Activated naive CD8-positive, alpha-beta T cell treated with anti-CD3 and anti-CD28 coated beads, Interleukin-2, amount 10 ng/mL, durations not matched to agents 7 days and 5 days (primary cell): ENCODE data around the gene PKDREJ. TPM values are rescaled to one million over a fixed set of nuclear protein-coding genes. Genes with fewer than 3 reads are reported as not detected.

ENCODE experiments used
- ATAC-seq: fragments of 150-1000 bp; cut with Tn5 transposase; one replicate; pipeline ENCODE4 v1.10.0; 2021; ENCODE audit warnings: low read depth, moderate library complexity
- POLR2A ChIA-PET: fragments of 350-600 bp; sonication (Branson Sonifier 250); formaldehyde crosslinking; loops from one replicate; lab custom pipeline; 2021; ENCODE audit warnings: antibody characterized with exemption; lab: Charles Lee
- DNase-seq: peaks from one replicate; pipeline ENCODE4 v3.0.0; 2021
- H3K27ac Mint-ChIP-seq: one replicate; pipeline ENCODE4 v1.8.0; 2022; ENCODE audit warnings: mild to moderate bottlenecking, mixed read lengths
- H3K27me3 Mint-ChIP-seq: one replicate; pipeline ENCODE4 v1.8.0; 2022; ENCODE audit warnings: mild to moderate bottlenecking, moderate library complexity, mixed read lengths
- H3K36me3 Mint-ChIP-seq: one replicate; pipeline ENCODE4 v1.8.0; 2021; ENCODE audit warnings: mild to moderate bottlenecking, mixed read lengths
- H3K4me1 Mint-ChIP-seq: one replicate; pipeline ENCODE4 v1.8.0; 2021; ENCODE audit warnings: mixed read lengths
- H3K4me3 Mint-ChIP-seq: one replicate; pipeline ENCODE4 v1.8.0; 2022; ENCODE audit warnings: mild to moderate bottlenecking, moderate library complexity, mixed read lengths
- H3K9me3 Mint-ChIP-seq: one replicate; pipeline ENCODE4 v1.8.0; 2021; ENCODE audit warnings: mixed read lengths
- total RNA-seq, 2 experiments: library from RNA; stranded (reverse); gene quantifications; one replicate each; pipeline ENCODE4 v1.2.3, GENCODE V29; 2021

The PKDREJ gene
- total RNA-seq, 2 experiments from 2014 or later = not detected

GRCh38 chr22:46250783-46251125, 12.4 kb downstream of the PKDREJ start:
- ATAC-seq (peak; percentile 1), DNase-seq (no peak)
- POLR2A ChIA-PET = interaction anchor here (0.8 to 1.5 kb wide), 11 partner anchors 11 to 101 kb away, joined by 3 to 12 read pairs (median 7); partner anchors contain the start of genes GTSE1, TRMU and TTC38
- H3K9me3 Mint-ChIP-seq = no peaks in the 10 kb centered on the region
- H3K27me3 Mint-ChIP-seq = no peaks in the 10 kb centered on the region
- H3K4me3 Mint-ChIP-seq = peak overlapping the region; percentile 85
- peak overlapping the region; percentile 86 for H3K27ac Mint-ChIP-seq
- peaks cover 21% of the 10 kb centered on the region for H3K4me1 Mint-ChIP-seq
- no peaks in the 10 kb centered on the region for H3K36me3 Mint-ChIP-seq

GRCh38 chr22:46250035-46250782, 12.9 kb downstream of the PKDREJ start, which contains the start of gene CDPF1:
TSS of gene CDPF1 (minus strand) at chr22:46250293. CDS start at chr22:46248284, 2,009 bp downstream.
- peak within 1 kb of the TSS; percentile 85 for H3K4me3 Mint-ChIP-seq
- no peaks in the 10 kb centered on the region for H3K27me3 Mint-ChIP-seq
- H3K4me1 Mint-ChIP-seq = peaks cover 21% of the 10 kb centered on the region
- no peaks in the 10 kb centered on the region for H3K9me3 Mint-ChIP-seq
- POLR2A ChIA-PET = interaction anchor here (0.7 to 1.5 kb wide), 12 partner anchors 10 to 101 kb away, joined by 3 to 12 read pairs (median 6); partner anchors contain the start of genes GTSE1, TRMU and TTC38
- H3K36me3 Mint-ChIP-seq = no peaks in the 10 kb centered on the region
- peak within 1 kb of the TSS; percentile 86 for H3K27ac Mint-ChIP-seq
- ATAC-seq = peak; percentile 92
- DNase-seq = peak; percentile 93

GRCh38 chr22:46247443-46247975, 15.6 kb downstream of the PKDREJ start:
- no peaks in the 10 kb centered on the region for H3K27me3 Mint-ChIP-seq
- H3K9me3 Mint-ChIP-seq = no peaks in the 10 kb centered on the region
- peaks cover 14% of the 10 kb centered on the region for H3K4me1 Mint-ChIP-seq
- ATAC-seq = no peak
- peaks cover 6% of the 10 kb centered on the region for H3K36me3 Mint-ChIP-seq
- H3K27ac Mint-ChIP-seq = no peak overlapping the region
- no peak for DNase-seq
- H3K4me3 Mint-ChIP-seq = no peak overlapping the region
- POLR2A ChIA-PET = interaction anchor here (0.8 to 1.1 kb wide), 2 partner anchors 49 to 96 kb away, joined by 4 to 6 read pairs; partner anchors contain the start of genes GTSE1 and PPARA

- H3K27ac Mint-ChIP-seq = no peak overlapping the region
- POLR2A ChIA-PET = no interaction called here
- peaks cover 8% of the 10 kb centered on the region for H3K4me1 Mint-ChIP-seq
- H3K4me3 Mint-ChIP-seq = no peak overlapping the region
- DNase-seq (no peak), ATAC-seq (no peak)
- H3K36me3 Mint-ChIP-seq = peaks cover 6% of the 10 kb centered on the region
- H3K9me3 Mint-ChIP-seq = no peaks in the 10 kb centered on the region
- H3K27me3 Mint-ChIP-seq = no peaks in the 10 kb centered on the region
These were observed 17.0 kb downstream of the PKDREJ start for GRCh38 chr22:46246178-46246577.

- POLR2A ChIA-PET = no interaction called here
- ATAC-seq (no peak), DNase-seq (no peak)
- H3K27ac Mint-ChIP-seq = no peak overlapping the region
- no peaks in the 10 kb centered on the region for H3K27me3 Mint-ChIP-seq
- no peak overlapping the region for H3K4me3 Mint-ChIP-seq
- peaks cover 9% of the 10 kb centered on the region for H3K36me3 Mint-ChIP-seq
- no peaks in the 10 kb centered on the region for H3K9me3 Mint-ChIP-seq
- peaks cover 12% of the 10 kb centered on the region for H3K4me1 Mint-ChIP-seq
These were observed 17.6 kb downstream of the PKDREJ start for GRCh38 chr22:46245511-46245910.

GRCh38 chr22:46244771-46245170, 18.4 kb downstream of the PKDREJ start:
- Mint-ChIP-seq H3K36me3 (peaks cover 9% of the 10 kb centered on the region), H3K9me3 (no peaks in the 10 kb centered on the region), H3K4me1 (peaks cover 20% of the 10 kb centered on the region), H3K27me3 (no peaks in the 10 kb centered on the region), H3K27ac (no peak overlapping the region), H3K4me3 (no peak overlapping the region)
- DNase-seq (no peak), ATAC-seq (no peak)
- POLR2A ChIA-PET = interaction anchor here (0.6 to 1.0 kb wide), 2 partner anchors 41 to 51 kb away, joined by 3 read pairs; no protein-coding TSS in a partner anchor

- no peak for ATAC-seq
- Mint-ChIP-seq H3K4me1 (peaks cover 21% of the 10 kb centered on the region), H3K27ac (no peak overlapping the region), H3K27me3 (no peaks in the 10 kb centered on the region), H3K36me3 (peaks cover 23% of the 10 kb centered on the region), H3K9me3 (peaks cover 3% of the 10 kb centered on the region), H3K4me3 (no peak overlapping the region)
- POLR2A ChIA-PET = interaction anchor here (0.7 kb wide), 1 partner anchor 90 kb away, joined by 7 read pairs; no protein-coding TSS in a partner anchor
- DNase-seq = no peak
These were observed 21.1 kb downstream of the PKDREJ start for GRCh38 chr22:46242076-46242475.

- no peak overlapping the region for H3K27ac Mint-ChIP-seq
These were observed 21.6 kb downstream of the PKDREJ start for GRCh38 chr22:46241396-46242007.

GRCh38 chr22:46240907-46241306, 22.2 kb downstream of the PKDREJ start:
- peaks cover 27% of the 10 kb centered on the region for H3K36me3 Mint-ChIP-seq
- no peak overlapping the region for H3K27ac Mint-ChIP-seq
- no peak overlapping the region for H3K4me3 Mint-ChIP-seq
- H3K27me3 Mint-ChIP-seq = no peaks in the 10 kb centered on the region
- POLR2A ChIA-PET = interaction anchor here (0.9 to 1.2 kb wide), 2 partner anchors 9 to 12 kb away, joined by 3 to 6 read pairs; partner anchors contain the start of gene CDPF1
- DNase-seq (no peak), ATAC-seq (no peak)
- H3K9me3 Mint-ChIP-seq = peaks cover 3% of the 10 kb centered on the region
- H3K4me1 Mint-ChIP-seq = peaks cover 19% of the 10 kb centered on the region

More at GRCh38 chr22:46241396-46242007, 21.6 kb downstream of the PKDREJ start:
- Mint-ChIP-seq H3K4me1 (peaks cover 20% of the 10 kb centered on the region), H3K36me3 (peaks cover 26% of the 10 kb centered on the region), H3K9me3 (peaks cover 3% of the 10 kb centered on the region), H3K27me3 (no peaks in the 10 kb centered on the region), H3K4me3 (no peak overlapping the region)
- DNase-seq (no peak), ATAC-seq (no peak)
- POLR2A ChIA-PET = interaction anchor here (0.7 to 0.9 kb wide), 2 partner anchors 11 to 90 kb away, joined by 3 to 7 read pairs; no protein-coding TSS in a partner anchor

- H3K27ac Mint-ChIP-seq = peak overlapping the region; percentile 68
- ATAC-seq = no peak
- H3K36me3 Mint-ChIP-seq = peaks cover 27% of the 10 kb centered on the region
- H3K27me3 Mint-ChIP-seq = no peaks in the 10 kb centered on the region
- H3K4me1 Mint-ChIP-seq = peaks cover 19% of the 10 kb centered on the region
- H3K9me3 Mint-ChIP-seq = peaks cover 3% of the 10 kb centered on the region
- no peak for DNase-seq
- H3K4me3 Mint-ChIP-seq = peak overlapping the region; percentile 64
- POLR2A ChIA-PET = interaction anchor here (1.2 kb wide), 1 partner anchor 10 kb away, joined by 6 read pairs; the partner anchor contains the start of gene CDPF1
These were observed 22.6 kb downstream of the PKDREJ start for GRCh38 chr22:46240506-46240905.

- POLR2A ChIA-PET = interaction anchor here (1.2 kb wide), 1 partner anchor 10 kb away, joined by 6 read pairs; the partner anchor contains the start of gene CDPF1
- peaks cover 3% of the 10 kb centered on the region for H3K9me3 Mint-ChIP-seq
- peak overlapping the region; percentile 68 for H3K27ac Mint-ChIP-seq
- H3K4me1 Mint-ChIP-seq = peaks cover 19% of the 10 kb centered on the region
- H3K4me3 Mint-ChIP-seq = peak overlapping the region; percentile 64
- DNase-seq = no peak
- H3K27me3 Mint-ChIP-seq = no peaks in the 10 kb centered on the region
- ATAC-seq = peak; percentile 13
- peaks cover 27% of the 10 kb centered on the region for H3K36me3 Mint-ChIP-seq
These were observed 23.1 kb downstream of the PKDREJ start for GRCh38 chr22:46240073-46240472.

- Mint-ChIP-seq H3K36me3 (peaks cover 29% of the 10 kb centered on the region), H3K4me1 (peaks cover 21% of the 10 kb centered on the region), H3K27me3 (no peaks in the 10 kb centered on the region), H3K27ac (peak overlapping the region; percentile 69), H3K4me3 (peak overlapping the region; percentile 64), H3K9me3 (peaks cover 3% of the 10 kb centered on the region)
- DNase-seq (peak; percentile 45), ATAC-seq (peak; percentile 74)
- POLR2A ChIA-PET = interaction anchor here (0.8 to 2.2 kb wide), 4 partner anchors 11 to 57 kb away, joined by 3 to 11 read pairs (median 4); partner anchors contain the start of genes CDPF1 and TTC38
These were observed 23.7 kb downstream of the PKDREJ start for GRCh38 chr22:46239261-46240048.
